KMS-11 (cell line): ENCODE measurements around the gene STX7.

Source experiments
- H2AFZ ChIP-seq: fragments of 200-600 bp; sonication (generic); 2 replicates; pipeline ENCODE4 v1.6.1; 2016; ENCODE audit warnings: antibody characterized with exemption, mixed run types, low read depth
- H3K27ac ChIP-seq: fragments of 200-600 bp; sonication (generic); 2 replicates; pipeline ENCODE4 v1.6.1; 2016; ENCODE audit warnings: mild to moderate bottlenecking, mixed run types
- H3K27me3 ChIP-seq: fragments of 200-600 bp; sonication (generic); 2 replicates; pipeline ENCODE4 v1.6.1; 2017; ENCODE audit warnings: mild to moderate bottlenecking, low read depth, mixed run types, moderate library complexity; ENCODE audit not compliant: insufficient read depth
- H3K36me3 ChIP-seq: fragments of 200-600 bp; sonication (generic); 2 replicates; pipeline ENCODE4 v1.6.1; 2017; ENCODE audit warnings: mild to moderate bottlenecking, mixed run types; ENCODE audit not compliant: insufficient read depth
- H3K4me1 ChIP-seq: fragments of 200-600 bp; sonication (generic); 2 replicates; pipeline ENCODE4 v1.6.1; 2016; ENCODE audit warnings: mild to moderate bottlenecking, low read depth, mixed run types; ENCODE audit not compliant: poor library complexity, severe bottlenecking
- H3K4me2 ChIP-seq: fragments of 200-600 bp; sonication (generic); 2 replicates; pipeline ENCODE4 v1.7.0; 2016; ENCODE audit warnings: mild to moderate bottlenecking, mixed run types
- H3K4me3 ChIP-seq: fragments of 200-600 bp; sonication (generic); IDR thresholded peaks from 2 replicates; pipeline ENCODE4 v1.6.1; 2017; ENCODE audit warnings: low read depth, low read length, mixed read lengths; ENCODE audit not compliant: insufficient read depth
- H3K79me2 ChIP-seq: fragments of 200-600 bp; sonication (generic); 2 replicates; pipeline ENCODE4 v1.6.1; 2016; ENCODE audit warnings: low read depth, mixed run types; ENCODE audit not compliant: insufficient read depth
- H3K9ac ChIP-seq: fragments of 200-600 bp; sonication (generic); 2 replicates; pipeline ENCODE4 v1.6.1; 2016; ENCODE audit warnings: mild to moderate bottlenecking, mixed run types
- H4K20me1 ChIP-seq: fragments of 200-600 bp; sonication (generic); 2 replicates; pipeline ENCODE4 v1.6.1; 2016; ENCODE audit warnings: mild to moderate bottlenecking, mixed run types; ENCODE audit not compliant: insufficient read depth
- CTCF ChIP-seq: fragments of 200-600 bp; sonication (generic); conservative IDR thresholded peaks from 2 replicates; pipeline ENCODE4 v1.6.1; 2017; ENCODE audit warnings: low read depth, mild to moderate bottlenecking, antibody characterized with exemption, low read length, moderate library complexity, mixed read lengths

STX7 gene

GRCh38 chr6:132498638-132499037 lies 14.3 kb downstream of the STX7 start:
- H3K27me3 ChIP-seq, result no peaks in the 10 kb centered on the region
- H3K27ac ChIP-seq, result no peak overlapping the region
- peaks cover 28% of the 10 kb centered on the region for H3K4me1 ChIP-seq
- no peak overlapping the region for H2AFZ ChIP-seq
- H4K20me1 ChIP-seq, result no peaks in the 10 kb centered on the region
- no peak overlapping the region for H3K4me2 ChIP-seq
- H3K36me3 ChIP-seq, result no peaks in the 10 kb centered on the region
- no peak overlapping the region for H3K9ac ChIP-seq
- TF ChIP-seq CTCF, result no peak
- H3K79me2 ChIP-seq, result peaks cover 4% of the 10 kb centered on the region; the same call in 1 of the 2 replicates
- H3K4me3 ChIP-seq, result no peak overlapping the region

- Histone ChIP-seq H2AFZ (no peak overlapping the region), H4K20me1 (no peaks in the 10 kb centered on the region), H3K4me1 (peaks cover 28% of the 10 kb centered on the region), H3K4me3 (no peak overlapping the region), H3K36me3 (no peaks in the 10 kb centered on the region), H3K27me3 (no peaks in the 10 kb centered on the region), H3K27ac (no peak overlapping the region), H3K9ac (no peak overlapping the region), H3K4me2 (peak overlapping the region; percentile 53), H3K79me2 (peaks cover 8% of the 10 kb centered on the region; the same call in 1 of the 2 replicates)
- TF ChIP-seq CTCF, result no peak
Observed at GRCh38 chr6:132496519-132497180, 16.3 kb downstream of the STX7 start.

- Histone ChIP-seq H2AFZ (no peak overlapping the region), H3K27ac (peak overlapping the region; percentile 37), H3K27me3 (no peaks in the 10 kb centered on the region), H3K36me3 (no peaks in the 10 kb centered on the region), H3K4me2 (peak overlapping the region; percentile 53), H3K4me3 (no peak overlapping the region), H3K79me2 (peaks cover 8% of the 10 kb centered on the region; the same call in 1 of the 2 replicates), H4K20me1 (no peaks in the 10 kb centered on the region), H3K9ac (peak overlapping the region; percentile 4; the same call in 1 of the 2 replicates), H3K4me1 (peaks cover 28% of the 10 kb centered on the region)
- no peak for TF ChIP-seq CTCF
Observed at GRCh38 chr6:132495604-132496079, 17.3 kb downstream of the STX7 start.

DNA sequence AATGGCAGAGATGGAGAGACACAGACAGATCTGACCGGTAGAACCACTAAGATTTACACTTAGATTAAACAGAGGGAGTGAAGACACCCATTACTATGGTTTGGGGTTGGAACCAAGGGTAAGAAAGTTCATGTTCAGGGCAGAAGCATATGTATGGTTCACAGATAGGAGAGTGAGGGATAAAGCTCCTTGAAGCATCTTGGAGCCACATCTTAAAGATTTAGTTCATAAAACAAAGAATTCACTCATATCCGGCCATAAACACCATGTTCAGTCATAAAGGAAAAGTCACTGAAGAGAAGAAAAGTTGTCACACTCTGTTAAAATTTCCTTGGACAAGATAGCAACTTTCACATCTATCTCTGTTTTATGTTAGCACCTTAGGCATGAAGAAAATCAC lies 18.0 kb downstream of the STX7 start:
- TF ChIP-seq CTCF, result no peak
- Histone ChIP-seq H4K20me1 (no peaks in the 10 kb centered on the region), H3K4me3 (no peak overlapping the region), H3K79me2 (peaks cover 8% of the 10 kb centered on the region; the same call in 1 of the 2 replicates), H3K4me2 (peak overlapping the region; percentile 53; the same call in 1 of the 2 replicates), H3K27me3 (no peaks in the 10 kb centered on the region), H3K27ac (peak overlapping the region; percentile 37; the same call in 1 of the 2 replicates), H3K9ac (peak overlapping the region; percentile 4; the same call in 1 of the 2 replicates), H3K4me1 (peaks cover 28% of the 10 kb centered on the region), H3K36me3 (no peaks in the 10 kb centered on the region), H2AFZ (no peak overlapping the region)
